DMS153 treated with DMSO at 0.1 percent for 48 hours (cell line): ENCODE results near the gene HEMGN.

Experiments
- DNase-seq: peaks from one replicate; lab custom pipeline; 2025; ENCODE audit not compliant: unreplicated experiment; lab: John Stamatoyannopoulos, UW

The HEMGN gene

DNA sequence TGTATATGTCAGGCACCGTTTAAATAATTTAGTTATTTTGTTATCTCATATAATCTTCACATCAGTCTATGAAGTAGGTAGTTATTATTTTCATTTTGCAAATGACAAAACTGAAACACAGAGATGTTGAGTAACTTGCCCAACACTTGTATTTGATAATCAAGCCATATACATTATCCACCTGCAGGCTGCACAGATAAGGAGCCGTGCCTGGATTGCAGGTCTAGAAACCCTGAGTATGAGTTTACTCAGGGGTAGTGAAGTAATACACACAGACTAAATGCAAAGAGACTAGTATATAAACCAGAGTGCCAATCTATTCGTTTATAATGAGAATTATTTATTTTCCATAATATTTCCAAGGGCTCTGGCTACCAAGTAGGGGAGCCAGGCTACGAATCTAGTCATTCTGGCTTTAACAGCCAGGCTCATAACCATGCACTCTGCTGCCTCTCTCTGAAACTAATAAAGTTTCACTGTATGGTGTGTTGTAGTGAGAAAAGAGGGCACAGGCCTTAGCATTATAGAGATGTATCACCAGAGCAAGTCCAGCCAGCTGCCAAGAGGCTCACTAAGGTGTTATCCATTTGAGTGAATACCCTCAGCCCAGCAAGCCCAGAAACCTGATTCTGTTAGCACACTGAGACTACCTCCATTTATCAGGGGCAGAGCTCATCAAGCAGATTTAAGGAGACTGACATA is 4.5 kb downstream of the HEMGN start:
- DNase-seq: no peak

DNA sequence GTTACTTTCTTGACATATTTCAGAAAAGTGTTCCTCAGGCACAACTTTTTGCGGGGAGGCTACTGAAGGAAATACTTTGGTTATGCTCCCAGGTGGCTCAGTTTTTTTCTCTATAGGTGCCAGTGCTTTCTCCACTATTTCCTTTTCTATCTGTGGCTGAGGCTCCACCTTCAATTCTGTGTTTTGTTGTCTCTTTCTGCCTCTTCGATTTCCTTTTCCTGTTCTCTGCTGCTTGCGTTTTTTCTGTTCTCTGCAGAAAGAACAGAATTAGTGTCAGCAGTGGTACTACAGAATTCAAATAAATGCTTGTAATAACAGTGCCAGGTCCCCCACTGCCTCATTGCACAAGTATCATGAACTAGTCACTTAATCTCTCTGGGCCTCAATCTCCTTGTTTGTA is 7.0 kb downstream of the HEMGN start:
- no peak for DNase-seq

DNA sequence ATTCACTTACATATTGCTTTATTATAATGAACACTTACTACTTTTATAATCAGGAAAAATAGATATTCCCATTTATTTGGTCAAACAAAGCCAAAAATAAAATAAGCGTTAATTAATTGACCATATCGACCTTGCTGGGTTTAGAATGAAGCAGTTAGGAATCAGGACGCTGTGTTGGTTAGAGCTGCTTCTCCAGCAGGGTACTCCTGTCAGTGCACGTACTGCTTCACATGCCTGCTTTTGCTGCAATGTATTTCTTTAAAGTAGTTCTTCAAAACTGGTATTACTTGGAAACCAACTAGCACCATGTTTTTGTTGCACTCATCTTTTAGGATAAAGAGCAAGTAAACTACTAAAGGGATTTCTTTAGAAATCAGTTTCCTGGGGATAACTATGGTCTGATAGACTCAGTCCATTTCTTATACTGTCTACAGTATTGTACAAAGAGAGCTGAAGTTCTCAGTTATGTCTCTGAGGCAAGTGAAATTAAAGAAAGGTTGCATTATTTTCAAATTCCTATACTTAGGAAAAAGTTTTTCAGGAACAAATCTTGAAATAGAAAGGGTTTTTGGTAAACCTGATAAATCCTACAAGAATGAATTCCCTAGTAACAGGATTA is 8.9 kb downstream of the HEMGN start:
- no peak for DNase-seq

DNA sequence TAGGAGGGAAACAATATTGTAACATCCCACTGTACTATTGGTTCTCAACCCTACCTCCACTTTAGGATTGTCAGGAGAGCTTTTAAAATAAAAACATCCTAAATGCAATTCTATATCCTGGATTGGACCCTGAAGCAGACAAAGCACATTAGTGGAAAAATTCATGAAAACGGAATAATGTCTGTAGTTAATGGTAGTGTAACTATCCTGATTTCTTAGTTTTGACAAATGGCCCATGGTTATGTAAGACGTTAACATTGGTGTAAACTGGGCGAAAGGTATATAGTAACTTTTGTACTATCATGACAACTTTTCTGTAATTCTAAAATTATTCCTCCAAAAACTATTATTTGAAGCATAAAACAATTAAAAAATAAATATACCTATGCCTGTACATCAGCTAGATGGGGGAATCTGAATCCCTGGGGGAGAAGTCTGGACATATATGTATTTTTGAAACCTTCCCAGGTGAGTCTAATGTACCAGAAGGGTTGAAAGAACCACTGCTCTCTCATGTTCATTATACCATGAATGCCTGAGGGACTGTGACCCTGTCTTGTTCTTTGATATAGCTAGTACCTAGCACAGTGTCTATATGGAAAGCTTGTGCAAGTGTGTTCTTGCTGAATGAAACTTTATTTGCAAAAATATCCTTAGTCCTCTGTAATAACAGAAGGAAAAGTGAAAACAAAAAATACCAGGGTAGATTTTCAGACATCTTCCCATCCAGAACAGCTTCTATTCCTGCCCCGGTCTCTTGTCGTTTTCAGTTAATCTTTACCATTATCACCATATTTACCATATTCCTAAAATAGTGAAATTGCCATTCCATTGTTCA is 12.3 kb downstream of the HEMGN start:
- DNase-seq: no peak

DNA sequence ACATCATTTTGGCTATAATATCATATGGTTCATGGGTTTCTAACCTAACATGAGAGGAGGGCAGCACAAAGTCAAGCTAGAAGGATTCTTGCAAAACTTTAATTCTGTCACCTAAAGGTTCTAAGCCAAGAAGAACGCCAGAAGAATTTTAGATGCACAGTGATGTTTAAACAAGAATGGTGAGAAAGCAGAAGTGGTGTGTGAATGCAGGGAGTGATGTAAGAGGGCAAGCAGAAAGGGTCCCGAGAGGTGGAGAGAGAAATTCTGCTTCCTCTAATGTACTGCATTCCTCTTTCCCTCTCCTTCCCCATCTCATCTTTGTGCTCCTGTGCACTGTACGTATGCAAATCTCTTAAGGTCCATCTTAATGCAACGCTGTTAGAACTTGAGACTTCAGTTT is 13.6 kb downstream of the HEMGN start:
- no peak for DNase-seq

DNA sequence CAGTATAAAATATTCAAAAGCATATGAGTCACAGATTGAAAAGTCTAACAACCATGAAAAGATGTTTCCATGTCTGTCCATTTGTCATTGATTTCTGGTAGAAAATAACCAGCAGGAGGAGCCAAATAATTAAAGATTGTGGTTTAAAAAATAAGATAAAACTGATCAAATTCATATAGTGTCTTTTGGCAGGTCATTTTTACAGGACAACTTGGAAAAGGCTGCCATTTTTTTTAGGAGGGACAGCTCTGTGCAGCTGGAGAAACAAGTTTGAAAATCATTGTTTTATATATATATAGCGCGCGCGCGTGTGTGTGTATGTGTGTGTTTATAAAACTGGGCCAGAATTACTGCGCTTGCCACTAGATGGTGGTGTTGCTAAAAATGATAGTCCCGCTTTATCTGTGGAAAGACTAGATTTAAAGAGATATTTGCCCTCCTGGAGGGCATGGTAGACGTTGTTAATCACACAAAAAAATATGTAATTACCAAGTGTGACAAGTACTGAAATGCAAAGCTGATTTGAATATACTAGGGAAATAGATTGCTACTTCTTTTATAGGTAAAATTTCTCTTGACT is 14.4 kb downstream of the HEMGN start:
- DNase-seq: peak; percentile 72

DNA sequence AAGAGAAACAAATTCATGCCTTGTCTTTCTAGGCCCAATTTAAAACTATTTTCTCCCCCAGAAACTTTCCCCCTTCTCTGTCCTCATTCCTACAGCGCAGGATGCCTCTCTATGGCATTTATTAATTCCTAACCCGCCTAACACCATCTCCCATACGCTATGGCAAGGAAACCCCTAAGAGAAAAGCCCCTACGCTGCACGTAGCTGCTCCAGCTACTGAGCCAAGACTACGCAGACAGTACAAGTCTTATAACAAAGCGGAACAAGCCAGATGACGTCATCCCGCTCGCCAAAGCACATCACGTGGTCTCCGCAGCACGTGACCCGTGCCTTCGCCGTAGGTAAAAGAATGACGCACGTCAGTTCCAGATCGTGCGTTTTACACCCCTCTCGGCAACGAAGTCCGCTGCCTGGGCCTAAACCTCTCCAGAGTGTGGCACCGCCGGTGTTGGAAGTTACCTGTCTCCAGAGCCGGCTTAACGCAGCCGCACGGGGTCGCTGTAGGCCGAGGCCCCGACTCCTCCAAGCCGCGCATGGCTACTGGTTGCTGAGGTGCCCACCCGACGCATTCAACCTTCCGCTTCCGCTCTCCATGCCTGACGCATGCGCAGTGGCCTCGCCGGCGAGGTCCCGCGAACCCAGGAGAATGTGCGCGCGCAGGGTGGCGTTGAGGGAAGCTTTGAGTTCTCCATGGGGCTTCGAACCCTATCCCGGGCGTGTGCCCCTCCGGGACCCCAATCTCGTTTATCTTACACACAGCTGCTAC is 15.8 kb downstream of the HEMGN start, which contains the start of gene TRMO:
Gene TRMO (minus strand): TSS at position 542 of the 766 bp plus-strand sequence. CDS start 7 bp downstream, at position 535.
- peak; percentile 97 for DNase-seq

DNA sequence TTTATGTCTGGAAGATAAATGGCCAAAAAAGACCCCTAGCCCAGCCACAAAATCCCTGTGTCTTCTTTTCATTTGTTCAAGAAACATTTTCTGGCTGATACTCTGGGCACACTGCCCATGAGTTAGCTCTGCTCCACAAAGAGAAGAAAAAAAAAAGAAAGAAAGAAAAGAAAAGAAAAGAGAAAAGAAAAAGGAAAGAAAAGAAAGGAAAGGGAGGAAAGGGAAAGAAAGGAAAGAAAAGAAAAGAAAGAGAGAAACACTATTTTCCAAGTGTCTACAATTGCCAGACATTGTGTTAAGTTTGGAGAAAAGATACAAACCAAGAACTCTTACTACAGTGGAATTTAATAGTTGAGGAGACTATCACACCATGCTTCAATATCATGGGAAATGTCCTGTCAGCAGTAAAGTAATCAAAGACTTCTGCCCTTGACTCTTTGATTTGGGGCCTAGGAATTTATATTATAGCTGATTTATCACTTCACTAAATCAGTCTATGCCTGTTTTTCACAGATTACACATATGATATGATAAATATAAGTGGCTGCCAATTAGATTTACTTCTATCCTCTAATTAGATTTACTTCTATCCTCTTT is 18.7 kb downstream of the HEMGN start:
- no peak for DNase-seq

DNA sequence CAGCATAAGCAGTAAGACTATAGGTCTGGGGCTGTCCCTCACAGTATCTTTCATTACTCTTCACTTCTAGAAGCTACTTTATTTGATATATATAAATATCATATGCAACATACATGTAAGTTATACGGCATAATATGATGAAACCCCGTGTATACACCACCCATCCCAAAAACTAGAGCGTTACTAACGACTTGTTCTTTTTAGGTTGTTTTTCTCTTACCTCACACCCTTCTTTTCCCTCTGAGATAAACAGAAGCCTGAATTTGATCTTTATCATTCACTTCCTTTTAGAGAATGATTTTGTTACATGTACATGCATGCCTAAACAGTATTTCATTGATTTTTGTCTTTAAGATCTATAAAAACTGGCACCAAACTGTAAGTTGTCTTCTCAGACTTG is 19.4 kb downstream of the HEMGN start:
- no peak for DNase-seq

DNA sequence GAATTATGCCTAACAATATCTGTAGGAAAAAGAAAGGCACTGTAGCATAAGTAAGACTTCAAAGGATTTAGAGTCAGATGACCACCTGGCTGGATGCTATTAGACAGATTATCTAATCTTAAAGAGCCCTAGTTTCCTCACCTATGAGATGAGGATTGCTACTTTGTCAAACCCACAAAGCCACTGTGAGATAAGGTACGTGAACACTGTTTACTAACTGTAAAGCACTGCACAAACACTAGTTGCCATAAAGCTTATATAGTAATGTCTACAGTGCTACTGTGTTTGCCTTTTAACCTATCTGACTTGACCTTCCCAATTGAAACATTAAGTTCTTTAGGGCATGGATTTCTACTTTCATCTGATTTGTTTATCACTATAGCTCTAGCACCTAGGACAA is 26.0 kb downstream of the HEMGN start:
- no peak for DNase-seq

DNA sequence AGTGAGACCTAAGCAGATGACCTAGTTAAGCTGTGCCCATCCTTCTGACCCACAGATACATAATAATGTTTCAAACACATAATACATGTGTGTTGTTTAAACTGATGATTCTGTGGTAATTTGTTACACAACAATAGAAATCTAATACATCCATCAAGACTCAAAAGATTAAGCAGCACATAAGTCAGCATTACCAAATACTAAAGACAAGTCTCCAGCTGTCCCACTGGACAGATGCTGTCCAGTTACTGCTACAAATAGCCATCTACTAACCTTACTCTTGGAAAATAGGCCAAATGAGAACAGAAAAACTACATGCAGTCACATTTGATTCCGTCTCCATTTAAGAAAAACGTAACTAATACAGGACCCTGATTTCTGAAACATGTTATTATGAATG is 26.4 kb downstream of the HEMGN start:
- DNase-seq: no peak

DNA sequence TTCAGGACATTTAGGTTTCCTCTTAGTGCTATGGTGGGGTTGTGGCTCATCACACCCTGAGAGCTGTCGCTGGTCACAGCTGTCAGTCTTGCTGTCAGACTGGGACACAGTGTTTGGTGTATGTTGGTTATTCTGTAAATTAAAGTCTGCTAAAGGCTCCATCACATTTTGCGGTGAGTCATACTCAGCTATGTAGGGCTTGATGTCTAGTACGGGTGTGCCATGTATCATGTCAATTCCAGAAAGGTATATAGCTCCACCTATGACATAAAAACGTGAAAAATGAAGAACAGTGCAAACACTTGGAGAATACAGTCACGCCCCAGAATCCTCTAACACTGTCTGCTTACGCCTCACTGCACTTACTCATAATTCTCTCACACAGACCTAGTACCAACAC is 27.6 kb downstream of the HEMGN start:
- no peak for DNase-seq

DNA sequence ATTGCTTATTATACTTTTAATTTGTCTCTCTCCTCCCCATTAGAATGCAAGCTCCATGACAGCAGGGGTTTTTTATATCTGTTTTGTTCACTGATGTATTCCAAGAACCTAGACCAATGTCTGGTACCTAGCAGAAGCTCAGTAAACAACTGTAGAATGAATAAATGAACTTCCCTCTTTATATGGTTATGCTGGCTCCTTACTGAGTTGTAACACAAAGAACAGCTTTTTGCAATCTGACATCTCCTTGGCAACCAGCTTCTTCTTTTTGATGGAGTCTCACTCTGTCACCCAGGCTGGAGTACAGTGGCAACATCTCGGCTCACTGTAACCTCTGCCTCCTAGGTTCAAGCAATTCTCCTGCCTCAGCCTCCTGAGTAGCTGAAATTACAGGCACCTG is 29.3 kb downstream of the HEMGN start:
- DNase-seq: no peak

DNA sequence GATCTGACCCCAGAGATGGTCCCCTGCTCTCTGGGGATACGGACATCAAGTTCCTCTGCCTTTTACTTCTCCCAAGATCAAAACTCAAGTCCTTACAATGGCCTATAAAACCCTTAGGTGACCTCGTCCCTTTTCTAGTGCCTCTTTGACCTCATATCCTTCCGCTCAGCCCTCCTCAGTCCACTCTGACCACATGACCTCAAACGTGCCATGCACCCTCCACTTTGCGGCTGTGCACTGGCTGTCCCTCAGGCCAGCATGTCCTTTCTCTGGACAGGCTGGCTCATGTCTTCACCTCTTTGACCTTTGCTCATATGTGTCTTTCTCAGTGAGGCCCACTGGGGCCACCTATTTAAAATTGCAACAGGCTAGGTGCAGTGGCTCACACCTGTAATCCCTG is 30.3 kb downstream of the HEMGN start:
- DNase-seq: no peak

DNA sequence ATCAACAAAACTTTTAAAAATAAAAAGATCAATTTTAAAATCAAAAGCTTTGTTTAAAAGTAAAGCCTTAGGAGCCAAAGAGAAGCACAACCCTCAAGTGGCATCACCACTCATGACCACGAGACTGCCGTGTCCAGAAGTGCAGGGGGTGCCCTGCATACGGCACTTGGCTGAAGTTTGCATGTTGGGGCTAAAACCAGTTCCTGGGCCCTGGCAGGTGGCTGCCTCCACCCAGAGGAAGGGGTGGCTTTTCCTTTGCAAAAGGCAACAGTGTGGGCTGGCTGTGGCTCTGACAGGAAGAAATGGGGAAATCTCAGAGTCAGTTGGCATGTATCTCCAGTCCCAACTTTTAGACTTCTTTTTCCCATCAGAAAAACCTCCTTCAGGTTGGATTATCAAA is 30.9 kb downstream of the HEMGN start:
- DNase-seq: no peak

DNA sequence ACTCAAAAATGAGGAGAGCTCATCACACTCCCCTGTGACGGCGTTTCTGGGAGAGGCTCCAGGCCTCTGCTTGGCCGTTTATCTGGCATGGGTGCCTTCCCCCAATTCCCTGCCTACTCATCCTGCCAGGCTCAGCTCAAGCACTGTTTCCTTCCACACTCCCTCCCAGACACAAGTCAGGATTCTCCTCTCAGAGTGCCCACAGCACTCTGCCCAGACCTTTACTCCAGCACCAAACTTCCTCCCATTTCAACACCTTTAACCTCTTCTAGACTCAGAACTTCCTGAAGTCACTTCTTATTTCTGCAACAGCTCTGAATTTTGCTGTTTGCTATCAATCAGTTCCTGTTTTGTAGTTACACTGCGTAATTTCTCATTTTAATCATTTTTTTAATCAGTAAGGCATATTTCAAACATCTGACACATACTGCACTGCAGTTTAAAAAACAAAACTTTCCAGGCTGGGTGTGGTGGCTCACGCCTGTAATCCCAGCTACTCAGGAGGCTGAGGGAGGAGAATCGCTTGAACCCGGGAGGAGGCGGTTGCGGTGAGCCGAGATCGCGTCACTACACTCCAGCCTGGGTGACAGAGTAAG is 31.6 kb downstream of the HEMGN start:
- DNase-seq: no peak

DNA sequence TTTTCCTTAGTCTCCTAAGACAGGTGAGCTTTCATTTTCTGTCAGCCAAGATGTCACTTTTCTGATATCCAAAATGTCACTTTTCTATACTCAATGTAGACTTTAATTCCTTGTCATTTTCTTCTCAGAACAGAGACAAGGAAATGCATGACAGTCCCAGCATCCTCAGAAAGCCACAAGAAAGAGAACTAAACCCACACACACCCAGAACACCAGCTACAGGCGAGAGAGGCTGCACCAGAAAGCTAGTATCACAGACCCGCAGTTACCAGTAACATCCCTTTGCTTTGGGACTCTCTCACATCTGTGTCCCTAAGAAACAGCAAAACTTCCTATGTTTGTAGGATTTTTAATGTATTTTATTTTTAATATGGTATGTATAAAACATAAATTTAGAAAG is 32.7 kb downstream of the HEMGN start:
- DNase-seq: no peak

DNA sequence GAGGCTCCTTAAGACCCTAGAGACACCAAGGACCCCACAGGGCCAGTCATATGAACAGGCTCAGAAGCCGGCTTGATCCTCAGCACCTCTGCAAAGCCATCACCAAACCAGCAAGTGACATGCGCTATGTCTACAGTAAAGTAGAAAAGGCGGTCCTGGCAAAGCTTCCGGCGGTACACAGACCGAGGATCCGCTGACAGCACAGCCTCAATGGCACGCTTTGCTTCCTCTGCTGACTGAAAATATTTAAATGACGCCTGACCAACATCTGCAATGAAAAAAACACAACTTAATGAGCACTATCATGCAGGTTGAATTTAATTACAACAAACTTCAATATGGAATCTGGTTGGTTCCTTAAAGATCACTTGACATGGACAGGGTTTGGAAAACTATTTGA is 33.2 kb downstream of the HEMGN start:
- no peak for DNase-seq

DNA sequence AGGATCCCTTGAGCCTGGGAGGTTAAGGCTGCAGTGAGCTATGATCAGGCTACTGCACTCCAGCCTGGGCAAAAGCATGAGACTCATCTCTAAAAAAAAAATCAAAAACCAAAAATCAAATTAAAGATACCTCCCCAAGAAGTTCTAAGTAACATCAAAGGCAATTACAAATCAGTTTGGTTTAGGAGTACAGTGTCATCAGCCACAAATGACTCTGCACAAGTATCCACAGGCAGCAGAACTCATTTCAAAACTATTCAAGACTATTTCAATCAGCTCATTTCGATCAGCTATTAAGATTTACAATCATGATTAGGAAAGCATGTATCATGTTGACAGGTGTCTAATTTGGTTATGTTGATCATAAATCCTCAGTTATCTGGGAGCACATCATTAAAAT is 34.8 kb downstream of the HEMGN start:
- no peak for DNase-seq
